Activated T-cell treated with anti-CD3 and anti-CD28 coated beads, Interleukin-2, amount 50 U/mL, for 4 hours (primary cell): Measurements from ENCODE around the gene MED26. TPM values are rescaled to one million over a fixed set of nuclear protein-coding genes. Genes with fewer than 3 reads are reported as not detected.

ENCODE experiments used
- ATAC-seq, 2 donors: fragments of 200-7000 bp; cut with Tn5 transposase; one replicate each; pipeline ENCODE4 v1.10.0; 2021
- DNase-seq: peaks from one replicate; pipeline ENCODE4 v3.0.0-alpha.2; 2020
- H3K27me3 Mint-ChIP-seq: one replicate; pipeline ENCODE4 v1.8.0; 2021; ENCODE audit warnings: low read depth, mixed read lengths
- H3K36me3 Mint-ChIP-seq: one replicate; pipeline ENCODE4 v1.8.0; 2022; ENCODE audit warnings: mixed read lengths; ENCODE audit not compliant: insufficient read depth
- H3K4me1 Mint-ChIP-seq: one replicate; pipeline ENCODE4 v1.8.0; 2021; ENCODE audit warnings: low read depth, mixed read lengths
- H3K4me3 Mint-ChIP-seq: one replicate; pipeline ENCODE4 v1.8.0; 2021; ENCODE audit warnings: mild to moderate bottlenecking, moderate library complexity, mixed read lengths
- H3K9me3 Mint-ChIP-seq: one replicate; pipeline ENCODE4 v1.8.0; 2021; ENCODE audit warnings: mixed read lengths
- total RNA-seq, 3 donors: library from RNA; stranded (reverse); gene quantifications; one replicate each; pipeline ENCODE4 v1.2.1, GENCODE V29; 2021

MED26 gene
- total RNA-seq, 3 donors from 2014 or later = 17.4 to 19.5 (median 18.2) TPM

DNA sequence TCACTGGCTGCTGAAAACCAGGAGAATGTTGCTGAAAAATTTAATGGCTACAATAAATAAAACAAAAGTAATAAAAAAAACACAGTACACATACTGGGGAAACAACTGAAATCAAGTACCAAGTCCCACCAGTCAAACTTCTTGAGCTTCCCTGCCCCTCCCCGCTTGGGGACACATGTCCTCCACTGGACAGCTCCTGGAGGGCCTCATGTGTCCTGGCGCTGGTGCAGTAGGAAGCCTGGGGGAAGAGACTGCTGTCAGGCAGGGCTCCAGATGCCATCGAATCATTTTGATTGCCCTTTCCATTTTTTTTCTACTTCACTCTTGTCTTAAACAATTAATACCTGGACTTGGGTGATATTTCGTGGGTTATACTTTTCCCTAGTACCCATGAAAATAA is 29.2 kb downstream of the MED26 start:
- no peak for DNase-seq
- Mint-ChIP-seq H3K27me3 (no peaks in the 10 kb centered on the region), H3K36me3 (no peaks in the 10 kb centered on the region), H3K9me3 (no peaks in the 10 kb centered on the region), H3K4me3 (no peak overlapping the region), H3K4me1 (peaks cover 50% of the 10 kb centered on the region)
- ATAC-seq = no peak

DNA sequence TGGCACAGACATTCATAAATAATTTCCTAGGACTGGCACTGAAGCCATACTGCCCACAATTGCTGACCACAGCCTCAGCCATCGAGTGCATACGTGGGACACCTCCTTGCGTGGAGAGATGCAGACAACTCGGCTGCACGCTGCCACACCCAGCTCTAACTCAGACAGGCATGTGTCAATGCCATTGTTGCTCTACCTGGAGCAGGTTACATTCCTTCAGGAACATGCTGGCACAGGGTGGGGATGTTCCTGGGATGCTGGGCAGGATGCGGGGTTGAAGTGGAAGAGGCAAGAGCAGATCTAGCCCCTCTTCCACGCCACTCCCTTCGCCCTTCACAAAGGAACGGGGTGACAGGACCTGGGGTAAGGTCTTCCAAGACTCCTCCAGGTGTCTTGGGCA is 31.6 kb downstream of the MED26 start:
- H3K4me3 Mint-ChIP-seq = no peak overlapping the region
- H3K9me3 Mint-ChIP-seq = no peaks in the 10 kb centered on the region
- ATAC-seq = no peak
- no peaks in the 10 kb centered on the region for H3K27me3 Mint-ChIP-seq
- no peaks in the 10 kb centered on the region for H3K36me3 Mint-ChIP-seq
- peaks cover 66% of the 10 kb centered on the region for H3K4me1 Mint-ChIP-seq
- no peak for DNase-seq

DNA sequence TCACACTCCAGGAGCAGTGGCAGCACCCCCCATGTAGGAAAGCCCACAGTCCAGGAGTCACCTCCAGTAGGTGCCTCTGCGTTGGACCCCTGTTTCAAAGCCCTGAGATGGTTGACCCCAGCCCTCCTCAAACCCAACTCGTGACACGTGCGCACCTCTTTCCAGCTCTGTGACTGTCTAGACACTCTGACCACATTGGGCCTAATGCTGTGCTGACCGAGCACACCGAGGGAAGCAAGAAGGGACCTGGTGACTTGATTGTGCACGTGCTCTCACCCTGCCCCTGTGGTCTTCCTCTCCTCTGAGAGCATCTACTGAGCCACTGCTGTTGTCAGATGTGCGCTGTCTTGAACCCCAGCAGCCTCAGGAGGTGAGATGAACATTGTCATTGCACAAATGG is 32.9 kb downstream of the MED26 start:
- H3K9me3 Mint-ChIP-seq = no peaks in the 10 kb centered on the region
- no peaks in the 10 kb centered on the region for H3K36me3 Mint-ChIP-seq
- ATAC-seq = peak in 1 of 2 donors; percentile 19
- H3K4me1 Mint-ChIP-seq = peaks cover 69% of the 10 kb centered on the region
- H3K27me3 Mint-ChIP-seq = no peaks in the 10 kb centered on the region
- H3K4me3 Mint-ChIP-seq = peak overlapping the region; percentile 72
- DNase-seq = no peak

DNA sequence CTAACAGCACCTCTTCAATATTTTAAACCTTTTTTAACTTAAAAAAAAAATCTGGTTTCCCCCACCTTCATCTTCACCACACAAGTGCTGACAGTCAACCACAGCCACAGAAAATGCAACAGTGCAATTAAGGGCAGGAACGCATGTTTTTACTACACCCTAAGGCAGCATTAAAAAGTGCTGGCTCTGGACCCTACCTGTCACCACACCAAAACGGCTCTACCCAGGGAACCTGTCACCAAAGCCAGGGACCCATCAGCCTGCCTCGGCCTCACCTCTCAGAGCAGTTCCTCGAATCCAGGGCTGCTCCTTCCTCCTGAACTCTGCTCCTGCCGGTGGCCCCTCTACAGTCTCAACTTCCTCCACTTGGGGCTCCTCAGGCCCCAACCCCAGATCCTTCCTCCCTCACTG is 33.3 kb downstream of the MED26 start:
- no peaks in the 10 kb centered on the region for H3K27me3 Mint-ChIP-seq
- no peak for DNase-seq
- no peaks in the 10 kb centered on the region for H3K9me3 Mint-ChIP-seq
- no peaks in the 10 kb centered on the region for H3K36me3 Mint-ChIP-seq
- peak; percentile 68 to 72 for ATAC-seq
- H3K4me1 Mint-ChIP-seq = peaks cover 73% of the 10 kb centered on the region
- H3K4me3 Mint-ChIP-seq = peak overlapping the region; percentile 72

DNA sequence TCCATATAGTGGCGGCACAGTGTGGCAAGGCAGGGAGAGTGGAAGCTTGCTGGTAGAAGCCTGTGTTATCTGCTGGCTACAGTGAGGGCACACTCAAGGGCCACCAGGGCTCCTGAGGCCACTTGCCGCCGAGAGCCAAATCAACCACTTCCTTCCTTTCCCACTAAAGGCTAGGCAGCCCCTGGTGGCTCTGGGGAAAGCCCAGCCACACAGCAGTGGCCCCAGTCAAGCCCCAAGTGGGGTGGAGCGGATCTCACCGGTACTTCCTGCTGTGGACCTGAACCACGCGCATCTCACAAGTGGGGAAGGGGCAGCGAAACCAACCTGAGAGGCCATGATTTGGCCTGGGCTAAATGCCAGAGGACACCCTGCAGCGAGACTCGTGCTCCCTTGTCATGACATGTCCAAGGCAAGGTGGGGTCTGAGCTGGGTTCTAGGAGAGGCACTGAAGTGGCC is 33.8 kb downstream of the MED26 start:
- no peaks in the 10 kb centered on the region for H3K9me3 Mint-ChIP-seq
- H3K27me3 Mint-ChIP-seq = no peaks in the 10 kb centered on the region
- peak overlapping the region; percentile 72 for H3K4me3 Mint-ChIP-seq
- H3K36me3 Mint-ChIP-seq = no peaks in the 10 kb centered on the region
- peaks cover 78% of the 10 kb centered on the region for H3K4me1 Mint-ChIP-seq
- DNase-seq (peak; percentile 23), ATAC-seq (peak; percentile 54 to 63)

DNA sequence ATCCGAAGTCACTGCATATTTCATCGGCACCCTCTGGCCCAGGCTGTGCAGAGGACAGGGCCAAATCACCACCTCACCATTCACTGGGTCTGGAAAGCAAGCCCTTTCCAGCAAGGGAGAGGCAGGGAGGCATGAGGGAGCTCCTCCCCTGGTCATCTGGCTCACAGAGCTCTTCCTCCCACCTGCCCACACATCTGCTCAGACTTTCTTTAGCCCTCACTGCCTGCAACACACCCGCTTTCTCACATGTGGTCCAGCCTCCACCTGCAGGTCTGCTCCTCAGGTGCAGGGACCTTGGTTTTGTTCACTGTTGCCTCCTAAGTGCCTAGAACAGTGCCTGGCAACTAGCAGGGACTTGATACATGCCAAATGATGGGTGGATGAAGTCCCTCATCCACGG is 34.8 kb downstream of the MED26 start:
- peaks cover 83% of the 10 kb centered on the region for H3K4me1 Mint-ChIP-seq
- no peaks in the 10 kb centered on the region for H3K27me3 Mint-ChIP-seq
- H3K9me3 Mint-ChIP-seq = no peaks in the 10 kb centered on the region
- no peaks in the 10 kb centered on the region for H3K36me3 Mint-ChIP-seq
- ATAC-seq = no peak
- no peak overlapping the region for H3K4me3 Mint-ChIP-seq
- no peak for DNase-seq

DNA sequence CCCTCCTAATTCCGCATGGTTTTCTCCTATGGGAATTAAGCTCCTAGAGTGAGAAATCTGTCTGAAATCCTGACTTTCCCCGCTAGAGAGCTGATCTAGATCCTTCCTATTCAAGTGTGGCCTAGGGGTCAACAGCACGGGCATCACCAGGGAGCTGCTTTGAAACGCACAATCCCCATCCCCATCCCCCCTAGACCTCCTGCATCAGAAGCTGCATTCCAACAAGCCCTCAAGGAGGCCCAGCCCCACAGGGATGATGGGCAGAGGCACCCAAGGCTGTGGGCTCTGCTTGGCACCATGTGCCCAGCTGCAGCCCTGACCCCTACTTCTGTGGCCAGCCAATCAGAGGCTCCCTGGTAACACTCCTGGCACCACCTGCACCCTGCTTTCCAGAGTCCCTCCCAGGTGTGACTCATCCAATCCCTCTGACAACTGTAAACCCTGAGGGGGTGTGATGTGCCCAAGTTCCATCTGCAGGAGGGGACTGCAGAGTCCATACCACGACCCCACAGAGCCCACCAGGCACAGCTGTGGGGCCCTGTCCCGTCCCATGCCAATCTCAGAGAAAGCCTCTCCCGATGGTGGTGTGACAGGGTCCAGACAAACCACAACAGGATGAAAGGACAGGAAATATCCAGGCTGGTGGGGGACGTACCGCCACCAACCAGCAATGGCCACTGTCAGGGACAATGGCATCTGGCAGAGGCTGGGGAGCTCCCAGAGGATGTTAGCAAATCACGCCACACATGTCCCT is 36.0 kb downstream of the MED26 start:
- DNase-seq (no peak), ATAC-seq (no peak)
- H3K4me1 Mint-ChIP-seq = peaks cover 88% of the 10 kb centered on the region

DNA sequence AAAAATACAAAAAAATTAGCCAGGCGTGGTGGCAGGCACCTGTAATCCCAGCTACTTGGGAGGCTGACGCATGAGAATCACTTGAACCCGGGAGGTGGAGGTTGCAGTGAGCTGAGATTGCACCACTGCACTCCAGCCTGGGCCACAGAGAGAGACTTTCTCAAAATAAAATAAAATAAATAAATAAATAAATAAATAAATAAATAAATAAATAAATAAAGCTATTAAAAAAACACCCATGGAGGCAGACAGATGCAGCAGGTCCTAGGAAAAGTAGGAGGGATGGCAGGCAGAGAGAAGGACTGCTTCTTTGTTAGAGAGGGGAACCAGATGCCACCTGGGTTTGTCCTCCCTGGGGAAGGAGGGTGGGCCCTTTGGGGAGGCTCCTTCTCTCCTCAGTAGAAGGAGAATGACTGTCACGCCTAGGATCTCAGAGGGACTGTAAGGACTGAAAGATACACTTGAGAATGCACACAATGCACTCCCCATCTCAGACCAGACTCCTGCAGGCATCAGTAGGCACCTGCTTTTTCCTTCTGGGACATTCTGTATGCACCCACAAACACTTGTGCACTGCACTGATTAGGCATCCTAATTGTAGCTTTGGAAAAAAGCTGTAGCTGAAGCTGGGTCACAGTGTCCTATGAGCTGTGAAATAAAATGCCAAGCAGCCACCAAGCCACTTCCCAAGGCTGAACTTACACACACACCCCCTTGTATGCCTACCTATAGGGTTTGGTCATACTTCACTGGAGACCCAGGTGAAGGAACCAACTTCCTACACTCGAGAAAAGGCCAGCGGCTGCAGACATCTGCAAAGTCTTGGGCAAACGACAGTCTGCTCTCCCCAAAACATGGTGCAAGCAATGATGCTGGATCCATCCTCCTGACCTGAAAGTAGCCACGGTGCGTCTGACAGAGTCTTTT is 36.9 kb downstream of the MED26 start:
- Mint-ChIP-seq H3K4me3 (no peak overlapping the region), H3K36me3 (no peaks in the 10 kb centered on the region), H3K27me3 (no peaks in the 10 kb centered on the region), H3K9me3 (no peaks in the 10 kb centered on the region), H3K4me1 (peaks cover 89% of the 10 kb centered on the region)
- ATAC-seq (no peak), DNase-seq (no peak)

More for the DNA sequence above, 36.0 kb downstream of the MED26 start:
- Mint-ChIP-seq H3K27me3 (no peaks in the 10 kb centered on the region), H3K9me3 (no peaks in the 10 kb centered on the region), H3K36me3 (no peaks in the 10 kb centered on the region), H3K4me3 (no peak overlapping the region)

DNA sequence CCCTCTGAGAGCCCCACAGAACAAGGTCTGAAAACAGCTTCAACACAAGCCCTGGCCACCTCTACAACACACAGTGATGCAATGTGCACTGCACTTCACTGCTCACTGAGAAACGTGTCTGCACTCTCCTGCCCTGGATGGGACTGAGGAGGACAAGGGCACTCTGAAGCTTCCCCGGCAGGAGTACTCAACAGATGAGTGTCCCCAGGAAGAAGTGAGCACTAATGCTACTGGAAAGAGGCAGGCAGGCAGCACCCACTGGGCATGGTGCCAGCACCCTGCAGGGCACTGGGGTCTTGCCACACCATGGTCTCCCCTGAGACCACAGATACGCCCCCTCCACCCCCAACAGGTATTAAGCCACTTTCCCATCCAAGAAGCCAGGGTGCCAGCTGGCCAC is 38.1 kb downstream of the MED26 start:
- peaks cover 89% of the 10 kb centered on the region for H3K4me1 Mint-ChIP-seq
- ATAC-seq (no peak), DNase-seq (no peak)
- no peak overlapping the region for H3K4me3 Mint-ChIP-seq
- no peaks in the 10 kb centered on the region for H3K9me3 Mint-ChIP-seq
- H3K27me3 Mint-ChIP-seq = no peaks in the 10 kb centered on the region
- H3K36me3 Mint-ChIP-seq = no peaks in the 10 kb centered on the region

DNA sequence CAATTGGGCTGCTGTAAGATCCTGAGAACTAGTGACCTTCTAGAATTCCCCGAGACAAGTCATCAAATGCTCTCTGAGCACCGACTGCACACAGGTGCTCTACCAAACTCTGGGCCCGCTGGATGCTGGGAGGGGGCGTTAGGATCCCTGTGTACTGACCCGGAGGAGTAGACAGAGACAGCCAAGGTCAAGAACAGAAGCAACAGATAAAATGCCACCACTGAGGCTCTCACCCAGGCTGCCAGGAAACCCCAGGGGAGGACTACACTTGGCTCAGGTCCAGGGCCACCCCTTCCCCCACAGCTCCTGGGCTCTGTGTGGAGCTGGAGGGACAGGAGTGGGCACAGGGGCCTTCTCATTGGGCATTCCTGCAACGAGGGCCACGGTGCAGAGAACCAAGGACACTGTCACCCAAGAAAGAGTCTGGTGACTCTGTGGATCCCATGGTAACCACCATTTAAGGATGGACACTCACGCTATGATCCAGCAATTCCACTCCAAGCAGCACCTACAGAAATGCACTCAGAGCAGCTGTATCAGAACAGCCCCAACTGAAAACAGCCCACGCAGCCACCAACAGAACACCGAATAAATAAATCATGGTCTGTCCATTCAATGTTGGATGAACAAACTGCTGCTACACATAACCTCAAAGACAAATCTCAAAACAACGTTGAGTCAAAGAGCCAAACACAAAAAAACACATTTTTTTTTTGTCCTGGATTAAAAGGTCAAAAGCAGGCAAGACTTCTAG is 39.0 kb downstream of the MED26 start:
- H3K27me3 Mint-ChIP-seq = no peaks in the 10 kb centered on the region
- H3K36me3 Mint-ChIP-seq = no peaks in the 10 kb centered on the region
- ATAC-seq = no peak
- no peak for DNase-seq
- H3K4me1 Mint-ChIP-seq = peaks cover 89% of the 10 kb centered on the region
- H3K4me3 Mint-ChIP-seq = peak overlapping the region; percentile 77
- H3K9me3 Mint-ChIP-seq = no peaks in the 10 kb centered on the region

DNA sequence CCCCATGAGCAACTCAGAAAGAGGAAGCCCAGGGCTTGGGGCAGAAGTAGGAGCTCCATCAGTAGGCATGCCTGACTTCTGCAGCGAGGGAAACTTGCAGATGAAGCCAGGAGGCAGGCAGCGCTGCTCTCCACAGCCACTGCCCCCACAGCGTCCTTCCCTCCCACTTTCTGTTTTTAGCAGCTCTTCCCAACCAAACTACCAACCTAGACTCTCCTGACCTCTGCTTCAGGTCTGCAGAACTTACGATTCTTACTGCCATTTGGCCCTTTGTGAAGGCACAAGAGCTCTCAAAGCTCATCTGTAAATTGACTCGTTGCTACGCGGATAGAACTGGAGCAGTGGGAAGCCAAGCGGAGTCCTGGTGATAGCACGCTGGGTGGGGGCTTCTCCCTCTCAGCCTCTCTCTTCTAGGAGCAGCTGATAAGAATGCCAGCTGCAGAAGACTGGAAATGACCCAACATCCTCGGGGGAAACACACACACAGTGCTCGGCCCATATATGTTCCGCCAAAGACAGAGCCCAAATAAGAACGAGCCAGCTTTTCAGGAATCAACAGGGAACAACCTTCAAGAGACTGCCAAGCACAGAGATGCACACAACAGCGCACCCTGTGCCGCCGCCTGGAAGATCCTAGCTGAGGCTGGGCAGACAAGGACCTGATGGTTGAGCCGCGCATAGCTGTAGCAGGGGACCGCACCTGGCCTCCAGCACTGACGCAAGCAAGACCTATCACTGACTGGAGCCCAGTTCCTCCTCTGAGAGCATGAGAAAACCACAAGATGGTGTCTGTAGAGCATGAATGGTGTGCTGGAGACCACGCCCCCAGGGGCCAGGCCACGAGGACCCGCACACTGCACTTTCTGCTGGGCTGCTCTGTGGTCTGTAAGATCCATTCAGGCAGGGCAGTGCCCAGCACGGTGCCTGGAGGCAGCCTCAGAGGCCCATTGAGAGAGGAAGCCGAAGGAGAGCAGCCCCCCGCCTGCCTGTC is 39.9 kb downstream of the MED26 start:
- Mint-ChIP-seq H3K4me1 (peaks cover 89% of the 10 kb centered on the region), H3K27me3 (no peaks in the 10 kb centered on the region), H3K4me3 (peak overlapping the region; percentile 77), H3K9me3 (no peaks in the 10 kb centered on the region), H3K36me3 (no peaks in the 10 kb centered on the region)
- DNase-seq (peak; percentile 41), ATAC-seq (peak; percentile 56 to 57)

DNA sequence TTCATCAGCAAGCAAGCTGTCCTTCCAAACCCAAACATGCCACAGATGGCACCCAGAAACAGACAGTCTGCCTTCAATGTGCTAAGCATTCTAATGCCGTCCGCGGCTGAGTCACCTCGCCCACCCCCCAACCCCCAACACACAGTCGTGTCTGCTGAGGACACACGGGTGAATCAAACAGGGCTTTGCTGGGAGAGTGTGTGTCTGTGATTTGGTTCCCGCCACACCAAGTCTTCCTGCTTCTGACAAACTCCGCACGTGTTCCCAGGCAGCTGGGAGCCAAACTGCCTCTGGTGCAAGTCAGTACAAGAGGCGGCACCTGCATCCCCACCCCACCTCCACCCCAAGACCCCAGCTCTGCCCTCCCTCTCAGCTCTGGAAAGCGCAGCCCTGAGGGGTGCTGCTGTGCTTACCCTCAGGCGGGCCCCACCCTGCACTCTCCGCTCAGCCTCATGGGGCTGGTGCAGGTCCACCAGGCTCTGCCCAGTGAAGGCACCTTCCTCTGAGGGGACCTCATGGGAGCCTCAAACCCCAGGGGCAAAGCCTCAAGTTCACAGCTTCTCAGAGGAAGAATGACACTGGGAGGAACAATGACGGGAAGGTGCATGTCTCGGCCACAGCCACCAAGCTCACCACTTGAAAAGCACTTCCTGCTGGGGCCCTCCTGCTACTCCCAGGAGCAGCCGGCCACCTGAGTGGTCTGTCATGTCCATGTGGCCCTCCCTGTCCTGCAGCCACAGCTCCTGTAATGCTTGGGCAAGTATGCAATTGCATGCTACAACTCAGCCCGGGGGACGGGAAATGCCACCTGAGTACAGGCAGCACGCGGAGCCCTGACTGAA is 40.8 kb downstream of the MED26 start:
- Mint-ChIP-seq H3K27me3 (no peaks in the 10 kb centered on the region), H3K9me3 (no peaks in the 10 kb centered on the region), H3K36me3 (no peaks in the 10 kb centered on the region), H3K4me3 (peak overlapping the region; percentile 77), H3K4me1 (peaks cover 91% of the 10 kb centered on the region)
- DNase-seq (peak; percentile 70), ATAC-seq (peak; percentile 22 to 29)

DNA sequence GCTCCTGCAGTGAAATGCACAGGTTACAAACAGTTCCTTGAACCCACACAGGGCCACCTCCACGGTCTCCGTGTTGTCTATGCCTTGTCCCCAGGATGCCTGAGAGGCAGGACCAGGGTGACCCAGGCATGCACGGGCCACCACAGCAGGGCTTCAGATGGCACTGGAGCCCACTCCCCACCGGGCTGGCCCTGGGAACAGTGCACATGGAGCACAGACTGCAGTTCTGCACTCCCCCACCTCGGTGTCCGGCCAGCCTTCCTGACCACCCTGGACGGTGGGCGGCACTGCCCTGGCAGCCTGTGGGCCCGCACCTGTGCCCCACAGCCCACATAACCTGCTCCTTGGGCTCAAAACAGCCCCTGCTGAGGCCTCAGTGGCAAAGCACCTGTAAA is 41.5 kb downstream of the MED26 start:
- no peak overlapping the region for H3K4me3 Mint-ChIP-seq
- DNase-seq (no peak), ATAC-seq (no peak)
- peaks cover 89% of the 10 kb centered on the region for H3K4me1 Mint-ChIP-seq
- H3K27me3 Mint-ChIP-seq = no peaks in the 10 kb centered on the region
- H3K36me3 Mint-ChIP-seq = no peaks in the 10 kb centered on the region
- no peaks in the 10 kb centered on the region for H3K9me3 Mint-ChIP-seq
